ENCODE data around the gene NPM1.
"Not testable (repeated sequence)": the region's sequence is repeated elsewhere in the genome, so short reads cannot be mapped to it uniquely, and the experiment has no call there.

NPM1 gene

DNA sequence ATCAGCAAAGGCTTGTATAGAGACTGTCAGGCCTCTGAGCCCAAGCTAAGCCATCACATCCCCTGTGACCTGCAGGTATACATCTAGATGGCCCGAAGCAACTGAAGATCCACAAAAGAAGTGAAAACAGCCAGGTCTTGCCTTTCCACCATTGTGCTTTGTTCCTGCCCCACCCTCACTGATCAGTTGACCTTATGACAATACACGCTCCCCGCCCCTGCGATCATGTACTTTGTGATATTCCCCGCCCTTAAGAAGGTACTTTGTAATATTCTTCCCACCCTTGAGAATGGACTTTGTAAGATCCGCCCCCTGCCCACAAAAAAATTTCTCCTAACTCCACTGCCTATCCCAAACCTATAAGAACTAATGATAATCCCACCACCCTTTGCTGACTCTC lies 18.6 kb upstream of the NPM1 start:
- Mint-ChIP-seq H3K4me1 (ENCODE audit: low read depth) (peaks cover 4% of the 10 kb centered on the region), H3K4me3 (no peak overlapping the region), H3K27me3 (peaks cover 22% of the 10 kb centered on the region), H3K9me3 (no peaks in the 10 kb centered on the region), H3K27ac (no peak overlapping the region), H3K36me3 (ENCODE audit: low read depth) (no peaks in the 10 kb centered on the region)

DNA sequence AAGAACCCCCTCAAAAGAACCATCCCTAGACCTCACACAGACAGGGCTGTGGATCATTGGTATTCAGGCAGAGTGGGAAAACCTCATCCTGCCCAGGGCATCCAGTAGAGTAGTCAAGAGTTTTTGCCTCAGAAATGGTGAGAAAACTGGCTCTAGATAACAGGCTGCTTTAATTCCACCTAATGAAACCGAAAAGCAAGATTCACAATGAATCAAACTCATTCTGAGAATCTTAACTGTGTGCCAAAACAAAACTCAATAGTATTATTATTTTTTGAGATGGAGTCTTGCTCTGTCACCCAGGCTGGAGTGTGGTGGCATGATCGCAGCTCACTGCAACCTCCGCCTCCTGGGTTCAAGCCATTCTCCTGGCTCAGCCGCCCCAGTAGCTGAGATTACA lies 17.8 kb upstream of the NPM1 start:
- Mint-ChIP-seq H3K4me1 (ENCODE audit: low read depth) (peaks cover 4% of the 10 kb centered on the region), H3K36me3 (ENCODE audit: low read depth) (no peaks in the 10 kb centered on the region), H3K27me3 (peaks cover 20% of the 10 kb centered on the region), H3K27ac (no peak overlapping the region), H3K4me3 (no peak overlapping the region), H3K9me3 (no peaks in the 10 kb centered on the region)

DNA sequence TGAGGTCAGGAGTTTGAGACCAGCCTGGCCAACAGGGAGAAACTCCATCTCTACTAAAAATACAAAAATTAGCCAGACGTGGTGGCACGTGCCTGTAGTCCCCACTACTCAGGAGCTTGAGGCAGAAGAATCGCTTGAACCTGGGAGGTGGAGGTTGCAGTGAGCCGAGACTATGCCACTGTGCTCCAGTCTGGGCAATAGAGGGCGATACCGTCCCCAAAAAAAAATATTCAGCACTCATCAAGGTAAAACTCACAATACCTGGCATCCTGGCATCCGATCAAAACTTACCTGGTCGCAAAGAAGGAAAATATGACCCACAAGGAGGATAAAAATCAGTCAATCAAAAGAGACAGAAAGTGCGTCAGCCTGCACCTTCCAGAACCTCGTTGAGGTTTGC lies 16.8 kb upstream of the NPM1 start:
- not testable (repeated sequence) for H3K36me3 Mint-ChIP-seq (ENCODE audit: low read depth); H3K27ac Mint-ChIP-seq; H3K9me3 Mint-ChIP-seq; H3K4me1 Mint-ChIP-seq (ENCODE audit: low read depth); H3K4me3 Mint-ChIP-seq
- peaks cover 14% of the 10 kb centered on the region for H3K27me3 Mint-ChIP-seq

DNA sequence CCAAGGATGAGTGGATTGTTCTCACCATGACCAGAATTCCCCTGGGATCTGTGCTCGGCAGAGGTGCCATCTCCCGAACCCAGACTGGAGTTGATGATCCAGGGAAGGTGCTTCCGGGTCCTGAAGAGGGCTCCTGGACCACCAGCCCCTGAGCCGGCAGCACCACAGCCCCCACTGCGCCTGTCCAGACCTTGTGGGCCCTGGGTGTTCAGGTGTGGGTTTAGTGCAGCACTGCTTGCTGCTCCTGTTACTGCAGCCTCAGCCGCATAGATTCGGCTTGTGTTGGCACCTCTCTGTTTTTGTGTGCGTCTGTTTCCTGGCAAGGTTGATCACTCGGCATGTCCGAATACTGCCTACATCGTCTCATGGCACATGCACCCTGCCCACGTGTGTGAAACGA lies 16.3 kb upstream of the NPM1 start:
- peaks cover 14% of the 10 kb centered on the region for H3K27me3 Mint-ChIP-seq
- peaks cover 4% of the 10 kb centered on the region for H3K4me1 Mint-ChIP-seq (ENCODE audit: low read depth)
- no peak overlapping the region for H3K4me3 Mint-ChIP-seq
- no peaks in the 10 kb centered on the region for H3K36me3 Mint-ChIP-seq (ENCODE audit: low read depth)
- H3K27ac Mint-ChIP-seq = no peak overlapping the region
- H3K9me3 Mint-ChIP-seq = no peaks in the 10 kb centered on the region

DNA sequence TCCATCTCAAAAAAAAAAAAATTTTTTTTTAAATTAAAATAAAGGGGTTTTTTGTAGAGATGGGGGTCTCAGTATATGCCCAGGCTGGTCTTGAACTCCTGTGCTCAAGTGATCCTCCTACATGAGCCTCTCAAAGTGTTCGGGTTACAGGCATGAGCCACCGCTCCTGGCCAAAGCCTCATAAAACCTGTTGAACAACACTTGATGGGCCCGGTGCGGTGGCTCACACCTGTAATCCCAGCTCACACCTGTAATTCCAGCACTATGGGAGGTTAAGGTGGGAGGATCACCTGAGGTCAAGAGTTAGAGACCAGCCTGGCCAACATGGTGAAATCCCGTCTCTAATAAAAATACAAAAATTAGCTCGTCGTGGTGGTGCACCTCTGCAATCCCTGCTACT lies 7.7 kb upstream of the NPM1 start:
- peaks cover 4% of the 10 kb centered on the region for H3K27me3 Mint-ChIP-seq
- no peak overlapping the region for H3K27ac Mint-ChIP-seq
- H3K9me3 Mint-ChIP-seq = no peaks in the 10 kb centered on the region
- H3K4me1 Mint-ChIP-seq (ENCODE audit: low read depth) = peaks cover 1% of the 10 kb centered on the region
- H3K4me3 Mint-ChIP-seq = no peak overlapping the region
- H3K36me3 Mint-ChIP-seq (ENCODE audit: low read depth) = no peaks in the 10 kb centered on the region

DNA sequence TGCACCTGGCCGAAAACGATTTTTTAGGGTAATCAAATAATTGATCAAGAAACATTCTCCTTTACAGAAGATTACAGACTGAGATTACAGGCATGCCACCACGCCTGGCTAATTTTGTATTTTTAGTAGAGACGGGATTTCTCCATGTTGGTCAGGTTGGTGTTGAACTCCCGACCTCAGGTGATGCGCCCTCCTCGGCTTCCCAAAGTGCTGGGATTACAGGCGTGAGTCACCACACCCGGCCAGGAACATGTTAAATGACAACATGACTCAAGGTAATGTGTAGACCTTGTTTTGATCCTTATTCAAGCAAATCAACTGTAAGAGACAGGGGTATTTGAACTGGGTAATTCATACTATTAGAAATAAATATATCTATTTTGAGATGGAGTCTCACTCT lies 3.2 kb upstream of the NPM1 start:
- not testable (repeated sequence) for H3K27ac Mint-ChIP-seq, H3K4me3 Mint-ChIP-seq, H3K9me3 Mint-ChIP-seq
- peaks cover 11% of the 10 kb centered on the region for H3K27me3 Mint-ChIP-seq
- H3K36me3 Mint-ChIP-seq (ENCODE audit: low read depth) = peaks cover 19% of the 10 kb centered on the region
- peaks cover 40% of the 10 kb centered on the region for H3K4me1 Mint-ChIP-seq (ENCODE audit: low read depth)

DNA sequence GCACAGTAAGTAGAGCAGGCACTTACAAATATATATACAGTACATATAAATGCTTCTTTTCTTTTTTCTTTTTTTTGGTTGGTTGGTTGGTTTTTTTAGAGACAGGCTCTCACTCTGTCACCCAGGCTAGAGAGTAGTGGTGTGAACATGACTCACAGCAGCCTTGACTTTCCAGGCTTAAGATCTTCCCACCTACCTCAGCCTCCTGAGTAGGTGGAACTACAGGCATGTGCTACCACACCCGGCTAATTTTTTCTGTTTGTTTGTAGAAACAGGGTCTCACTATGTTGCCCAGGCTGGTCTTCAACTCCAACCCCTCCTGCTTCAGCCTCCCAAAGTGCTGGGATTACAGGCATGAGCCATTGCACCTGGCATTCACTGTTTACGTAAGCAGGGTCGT lies 2.6 kb upstream of the NPM1 start:
- not testable (repeated sequence) for H3K9me3 Mint-ChIP-seq, H3K4me3 Mint-ChIP-seq, H3K27ac Mint-ChIP-seq
- peaks cover 11% of the 10 kb centered on the region for H3K27me3 Mint-ChIP-seq
- H3K36me3 Mint-ChIP-seq (ENCODE audit: low read depth) = peaks cover 25% of the 10 kb centered on the region
- peaks cover 46% of the 10 kb centered on the region for H3K4me1 Mint-ChIP-seq (ENCODE audit: low read depth)

DNA sequence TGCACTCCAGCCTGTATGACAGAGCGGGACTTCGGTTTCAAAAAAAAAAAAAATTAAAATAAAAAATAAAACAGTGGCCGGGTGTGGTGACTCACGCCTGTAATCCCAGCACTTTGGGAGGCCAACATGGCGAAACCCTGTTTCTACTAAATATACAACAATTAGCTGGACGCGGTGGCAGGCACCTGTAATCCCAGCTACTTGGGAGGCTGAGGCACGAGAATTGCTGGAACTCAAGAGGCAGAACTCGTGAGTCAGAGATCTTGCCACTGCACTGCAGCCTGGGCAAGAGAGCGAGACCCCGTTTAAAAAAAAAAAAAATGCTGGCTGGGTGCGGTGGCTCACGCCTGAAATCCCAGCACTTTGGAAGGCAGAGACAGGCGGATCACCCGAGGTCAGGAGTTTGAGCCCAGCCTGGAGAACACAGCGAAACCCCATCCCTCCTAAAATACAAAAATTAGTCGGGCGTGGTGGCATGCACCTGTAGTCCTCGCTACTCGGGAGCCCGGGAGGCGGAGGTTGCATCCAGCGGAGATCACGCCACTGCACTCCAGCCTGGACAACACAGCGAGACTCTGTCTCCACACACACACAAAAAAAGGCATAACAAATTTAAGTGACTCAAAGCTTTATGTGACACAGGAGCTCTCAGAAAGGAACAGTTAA lies 1.5 kb upstream of the NPM1 start:
- H3K27ac Mint-ChIP-seq = no peak overlapping the region

DNA sequence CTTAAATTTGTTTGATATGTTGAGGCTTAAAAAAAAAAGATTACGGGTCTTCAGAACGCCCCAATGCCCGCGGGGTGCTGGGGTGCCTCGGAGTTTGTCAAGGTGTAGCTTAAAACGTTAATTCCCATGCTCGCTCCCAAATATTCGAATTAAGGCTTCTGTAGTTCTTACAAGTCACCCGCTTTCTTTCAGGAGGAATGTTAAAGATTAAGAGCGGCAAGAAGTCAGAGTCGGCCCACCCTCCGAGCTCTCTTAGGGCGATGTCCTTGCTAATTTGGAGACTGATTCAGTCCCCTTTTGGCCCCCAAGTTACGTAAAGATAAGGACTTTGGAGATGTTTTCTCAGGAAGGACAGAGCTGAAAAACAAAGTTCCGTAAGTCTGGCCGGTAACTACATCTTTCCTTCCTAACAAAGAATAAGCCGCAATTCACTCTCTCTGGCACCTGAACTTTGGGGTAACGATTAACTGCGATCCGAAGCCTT lies 746 bp upstream of the NPM1 start:
- Mint-ChIP-seq H3K4me3 (peak overlapping the region; percentile 98), H3K4me1 (ENCODE audit: low read depth) (peaks cover 64% of the 10 kb centered on the region), H3K36me3 (ENCODE audit: low read depth) (peaks cover 44% of the 10 kb centered on the region), H3K9me3 (no peaks in the 10 kb centered on the region), H3K27me3 (peaks cover 11% of the 10 kb centered on the region), H3K27ac (peak overlapping the region; percentile 98)

More for the DNA sequence above, 1.5 kb upstream of the NPM1 start:
- H3K27me3 Mint-ChIP-seq = peaks cover 11% of the 10 kb centered on the region
- H3K9me3 Mint-ChIP-seq = no peaks in the 10 kb centered on the region
- H3K4me3 Mint-ChIP-seq = peak overlapping the region; percentile 98
- peaks cover 36% of the 10 kb centered on the region for H3K36me3 Mint-ChIP-seq (ENCODE audit: low read depth)
- peaks cover 56% of the 10 kb centered on the region for H3K4me1 Mint-ChIP-seq (ENCODE audit: low read depth)

DNA sequence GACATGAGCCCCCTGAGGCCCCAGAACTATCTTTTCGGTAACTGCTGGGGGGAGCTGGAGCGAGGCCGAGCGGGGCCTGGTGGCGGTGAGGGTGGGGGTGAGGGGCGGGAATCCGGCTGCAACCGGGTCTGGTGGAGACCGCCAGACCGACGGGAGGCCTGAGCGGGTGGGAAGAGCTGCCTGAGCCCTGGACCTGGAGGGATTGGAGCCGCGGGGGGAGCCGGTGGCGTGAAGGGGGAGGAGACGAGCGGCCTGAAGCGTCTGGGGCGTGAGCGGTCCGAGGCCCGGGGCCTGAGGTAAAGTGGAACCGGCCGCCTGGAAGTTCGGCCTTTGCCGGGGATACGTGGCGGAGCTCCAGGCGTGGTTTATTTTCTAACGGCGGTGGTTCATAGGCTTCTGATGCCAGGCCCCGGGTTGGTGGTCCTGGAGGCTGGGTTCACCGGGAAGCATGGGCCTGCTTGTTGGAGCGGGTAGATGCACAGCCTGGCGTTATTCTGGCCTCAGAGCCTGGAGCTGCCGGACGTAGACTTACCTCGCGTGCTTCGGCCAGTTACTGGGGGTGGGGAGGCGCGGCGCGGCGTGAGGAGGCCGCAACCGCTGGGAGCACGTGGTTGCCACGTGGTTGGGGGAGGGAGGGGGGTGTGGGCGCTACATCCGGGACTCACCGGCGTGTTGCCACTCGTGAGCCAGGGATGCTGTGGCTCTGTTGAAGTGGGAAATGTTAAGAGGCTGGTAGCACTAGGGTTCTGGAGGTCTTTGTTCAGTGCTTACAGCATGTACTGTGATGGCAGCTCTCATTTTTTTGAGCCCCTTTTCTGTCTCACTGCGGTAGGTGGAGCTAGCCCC lies 544 bp downstream of the NPM1 start:
- peaks cover 77% of the 10 kb centered on the region for H3K4me1 Mint-ChIP-seq (ENCODE audit: low read depth)

DNA sequence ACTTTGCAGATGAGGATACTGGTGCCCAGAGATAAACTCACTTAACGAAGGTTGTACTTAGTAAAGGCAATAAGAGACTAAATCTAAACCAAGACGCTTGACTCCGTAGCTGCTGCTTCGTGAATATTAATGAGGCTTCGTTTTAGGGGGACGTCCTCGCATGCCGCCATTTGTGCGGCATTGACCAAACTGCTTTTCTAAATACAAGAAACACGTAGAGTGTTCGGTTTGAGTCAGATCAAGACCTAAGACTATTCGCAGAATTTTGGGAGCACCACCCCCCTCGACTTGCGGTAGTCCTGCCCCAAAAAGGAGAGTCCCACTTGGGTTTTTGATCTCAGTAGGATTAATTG lies 1.1 kb downstream of the NPM1 start:
- H3K27ac Mint-ChIP-seq = peak overlapping the region; percentile 98
- H3K4me1 Mint-ChIP-seq (ENCODE audit: low read depth) = peaks cover 83% of the 10 kb centered on the region
- peaks cover 8% of the 10 kb centered on the region for H3K27me3 Mint-ChIP-seq
- H3K36me3 Mint-ChIP-seq (ENCODE audit: low read depth) = peaks cover 63% of the 10 kb centered on the region
- H3K9me3 Mint-ChIP-seq = no peaks in the 10 kb centered on the region
- peak overlapping the region; percentile 98 for H3K4me3 Mint-ChIP-seq

More for the DNA sequence above, 544 bp downstream of the NPM1 start:
- Mint-ChIP-seq H3K27me3 (peaks cover 8% of the 10 kb centered on the region), H3K27ac (peak overlapping the region; percentile 98), H3K36me3 (ENCODE audit: low read depth) (peaks cover 57% of the 10 kb centered on the region), H3K4me3 (peak overlapping the region; percentile 98), H3K9me3 (no peaks in the 10 kb centered on the region)

DNA sequence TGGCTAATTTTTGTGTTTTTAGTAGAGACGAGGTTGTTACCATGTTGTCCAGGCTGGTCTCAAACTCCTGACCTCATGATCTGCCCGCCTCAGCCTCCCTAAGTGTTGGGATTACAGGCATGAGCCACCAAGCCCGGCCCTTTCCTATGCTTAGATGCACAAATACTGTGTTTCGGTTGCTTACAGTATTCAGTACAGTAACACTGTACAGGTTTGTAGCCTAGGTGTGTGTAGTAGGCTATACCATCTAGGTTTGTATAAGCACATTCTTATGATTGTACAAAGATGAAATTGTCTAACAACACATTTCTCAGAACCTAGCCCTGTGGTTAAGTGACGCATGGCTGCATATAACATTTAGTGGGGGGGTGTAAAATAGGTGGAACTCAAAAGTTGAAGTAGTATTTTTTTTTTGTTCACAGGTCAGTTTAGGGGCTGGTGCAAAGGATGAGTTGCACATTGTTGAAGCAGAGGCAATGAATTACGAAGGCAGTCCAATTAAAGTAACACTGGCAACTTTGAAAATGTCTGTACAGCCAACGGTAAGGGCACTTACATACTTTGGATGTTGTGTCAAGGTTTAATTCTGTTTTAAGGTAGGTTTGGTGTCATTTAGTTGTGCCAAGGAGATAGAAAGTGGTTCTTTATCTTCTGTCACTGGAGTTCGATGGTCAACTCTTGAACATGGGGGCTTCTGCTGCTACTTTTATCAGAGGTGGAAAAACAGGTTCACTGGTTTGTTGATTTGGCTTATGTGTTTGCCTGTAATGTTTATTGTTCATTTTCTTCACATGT lies 3.4 kb downstream of the NPM1 start:
- H3K4me3 Mint-ChIP-seq = peak overlapping the region; percentile 98
- peaks cover 8% of the 10 kb centered on the region for H3K27me3 Mint-ChIP-seq
- peak overlapping the region; percentile 98 for H3K27ac Mint-ChIP-seq
- peaks cover 89% of the 10 kb centered on the region for H3K4me1 Mint-ChIP-seq (ENCODE audit: low read depth)
- H3K36me3 Mint-ChIP-seq (ENCODE audit: low read depth) = peaks cover 82% of the 10 kb centered on the region
- no peaks in the 10 kb centered on the region for H3K9me3 Mint-ChIP-seq

DNA sequence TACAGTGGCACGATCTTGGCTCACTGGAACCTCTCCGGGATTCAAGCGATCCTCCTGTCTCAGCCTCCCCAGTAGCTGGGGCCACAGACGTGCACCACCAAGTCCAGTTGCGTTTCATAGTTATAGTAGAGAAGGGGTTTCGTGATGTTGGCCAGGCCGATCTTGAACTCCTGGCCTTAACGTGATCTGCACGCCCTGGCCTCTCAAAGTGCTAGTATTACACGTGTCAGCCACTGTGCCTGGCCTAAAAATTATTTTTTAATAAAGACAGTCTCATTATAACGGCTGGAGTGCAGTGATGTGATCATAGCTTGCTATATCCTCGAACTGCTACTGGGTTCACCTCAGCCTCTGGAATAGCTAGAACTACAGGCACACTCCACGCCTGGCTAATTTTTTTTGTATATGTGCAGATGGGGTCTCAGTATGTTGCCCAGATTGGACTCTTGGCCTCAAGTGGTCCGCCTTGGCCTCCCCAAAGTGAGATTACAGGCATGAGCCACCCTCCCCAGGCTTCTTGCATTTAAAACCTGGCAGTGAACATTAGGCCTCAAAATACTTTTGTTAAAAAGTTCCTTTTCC lies 4.4 kb downstream of the NPM1 start:
- Mint-ChIP-seq H3K36me3 (ENCODE audit: low read depth) (peaks cover 92% of the 10 kb centered on the region), H3K27me3 (peaks cover 8% of the 10 kb centered on the region), H3K4me3 (peak overlapping the region; percentile 98), H3K27ac (peak overlapping the region; percentile 84), H3K4me1 (ENCODE audit: low read depth) (peaks cover 86% of the 10 kb centered on the region), H3K9me3 (no peaks in the 10 kb centered on the region)

DNA sequence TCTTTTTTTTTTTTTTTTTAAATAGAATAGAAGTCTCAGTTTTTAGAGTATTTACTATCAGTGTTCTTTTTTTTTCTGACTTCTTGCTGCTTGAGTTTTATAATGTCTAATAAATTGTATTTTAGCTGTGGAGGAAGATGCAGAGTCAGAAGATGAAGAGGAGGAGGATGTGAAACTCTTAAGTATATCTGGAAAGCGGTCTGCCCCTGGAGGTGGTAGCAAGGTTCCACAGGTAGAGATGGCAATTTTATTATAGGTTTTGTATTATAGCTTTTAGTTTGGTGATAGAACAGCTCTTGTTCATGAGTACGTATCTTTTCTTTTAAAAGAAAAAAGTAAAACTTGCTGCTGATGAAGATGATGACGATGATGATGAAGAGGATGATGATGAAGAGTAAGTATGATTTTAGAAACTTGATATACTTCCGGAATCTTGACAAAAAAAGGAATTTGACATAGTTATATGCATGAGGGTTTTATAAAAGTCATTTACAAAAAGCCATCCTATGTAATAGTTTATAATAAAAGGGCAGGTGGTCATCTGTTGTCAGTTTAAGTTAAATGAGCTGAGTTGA lies 5.0 kb downstream of the NPM1 start:
- Mint-ChIP-seq H3K4me1 (ENCODE audit: low read depth) (peaks cover 87% of the 10 kb centered on the region), H3K36me3 (ENCODE audit: low read depth) (peaks cover 96% of the 10 kb centered on the region), H3K9me3 (no peaks in the 10 kb centered on the region), H3K27ac (peak overlapping the region; percentile 84), H3K27me3 (peaks cover 8% of the 10 kb centered on the region), H3K4me3 (peak overlapping the region; percentile 98)
